Vagina (tissue), 2 donors: ENCODE data around the gene TATDN3. TPM values are rescaled to one million over a fixed set of nuclear protein-coding genes. Genes with fewer than 3 reads are reported as not detected.

Experiments
- DNase-seq, 2 donors: peaks; one replicate each; pipeline ENCODE4 v3.0.0-alpha.2; 2017; ENCODE audit errors: extremely low spot score in 2 of 2
- H3K27ac ChIP-seq: fragments of 200-600 bp; sonication (generic); one replicate; pipeline ENCODE4 v1.5.1; 2019
- H3K27me3 ChIP-seq: fragments of 200-600 bp; sonication (generic); one replicate; pipeline ENCODE4 v1.5.1; 2019
- H3K36me3 ChIP-seq, 2 donors: fragments of 200-600 bp; sonication (generic); one replicate each; pipeline ENCODE4 v1.5.1; 2017 to 2019
- H3K4me1 ChIP-seq: fragments of 200-600 bp; sonication (generic); one replicate; pipeline ENCODE4 v1.5.1; 2019
- H3K4me3 ChIP-seq, 2 donors: fragments of 200-600 bp; sonication (generic); 1 replicate in 1 of 2; 2 replicates in 1 of 2; pipeline ENCODE4 v1.5.1; 2016 to 2019
- H3K9me3 ChIP-seq: fragments of 200-600 bp; sonication (generic); one replicate; pipeline ENCODE4 v1.5.1; 2019
- POLR2A ChIP-seq, 2 donors: fragments of 450-650 bp; IDR thresholded peaks; one replicate each; pipeline ENCODE4 v1.6.1; 2017; ENCODE audit warnings: antibody characterized with exemption in 2 of 2, mild to moderate bottlenecking in 2 of 2, moderate library complexity in 2 of 2
- POLR2AphosphoS5 ChIP-seq, 2 donors: sonication (generic); formaldehyde crosslinking; IDR thresholded peaks; one replicate each; pipeline ENCODE4 v1.9.0; 2017; ENCODE audit warnings: antibody characterized with exemption in 2 of 2, mild to moderate bottlenecking in 2 of 2, low read depth in 1 of 2; ENCODE audit not compliant: insufficient read depth in 1 of 2
- intact Hi-C: fragments of 100-400 bp; cut with DNase I; formaldehyde crosslinking; loops from one replicate; pipeline ENCODE4 v1.15.1; 2023
- small RNA-seq: library from RNA; depleted of rRNA; stranded (forward); fragments of <200 nt; gene quantifications from one replicate; pipeline ENCODE3, GENCODE V24; 2016
- total RNA-seq: library from RNA; depleted of rRNA; stranded (reverse); fragments of >200 nt; gene quantifications from one replicate; pipeline ENCODE4 v1.2.3, GENCODE V29; 2016

The TATDN3 gene
- total RNA-seq, 1 donor from 2014 or later, result 6.9 TPM

DNA sequence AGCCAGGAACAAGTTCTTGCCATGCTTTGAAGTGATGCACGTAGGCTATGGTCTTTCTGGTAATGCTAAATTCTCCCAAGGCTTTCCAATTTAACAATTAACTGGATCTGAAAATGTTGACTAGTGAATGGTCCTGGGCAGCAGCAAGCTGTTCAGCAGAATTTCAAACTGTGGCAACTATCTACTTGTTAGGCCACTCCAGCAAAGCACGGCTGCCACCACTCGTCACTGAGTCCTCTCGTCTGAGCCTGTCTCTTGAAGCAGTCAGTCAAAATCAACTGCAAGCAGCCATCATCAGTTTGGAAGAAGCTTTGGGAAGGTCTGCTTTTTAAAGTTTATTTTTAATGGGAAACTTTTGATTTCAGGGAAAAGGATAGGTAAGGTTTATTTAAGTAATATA, 72.5 kb downstream of the TATDN3 start:
- no peak for TF ChIP-seq POLR2A (IDR thresholded peaks at IDR 0.05)
- no peak for TF ChIP-seq POLR2AphosphoS5 (IDR thresholded peaks at IDR 0.05; ENCODE audit: insufficient read depth in 1 of 2, low read depth in 1 of 2)
- H3K4me1 ChIP-seq, result peaks cover 20% of the 10 kb centered on the region
- no peak overlapping the region for H3K27ac ChIP-seq
- H3K36me3 ChIP-seq, result peaks cover 0 to 9% of the 10 kb centered on the region in 2 donors
- H3K4me3 ChIP-seq, result no peak overlapping the region
- H3K27me3 ChIP-seq, result no peaks in the 10 kb centered on the region
- no peak for DNase-seq
- intact Hi-C loops, result no loop called here
- H3K9me3 ChIP-seq, result no peaks in the 10 kb centered on the region

Small RNAs within 50 kb of the gene (small RNA-seq; reads per million reads assigned to genes)
- gene AC104333.1, result not detected
- not detected for gene AC104333.2

Other genes starting within 250 kb of the TATDN3 start
- 34.9 TPM for gene ATF3, start 183.1 kb upstream of the TATDN3 start, total RNA-seq
- 7.9 TPM for gene BATF3, start 92.1 kb upstream of the TATDN3 start, total RNA-seq
- gene NSL1, start 117 bp upstream of the TATDN3 start, total RNA-seq, result 92.3 TPM
- gene SPATA45, start 55.8 kb downstream of the TATDN3 start, total RNA-seq, result not detected
- gene FLVCR1, start 66.4 kb downstream of the TATDN3 start, total RNA-seq, result 5.6 TPM
- gene VASH2, start 158.6 kb downstream of the TATDN3 start, total RNA-seq, result 4.2 TPM
- 55.2 TPM for gene ANGEL2, start 224.0 kb downstream of the TATDN3 start, total RNA-seq